Neural progenitor cell (in vitro differentiated cells): Measurements from ENCODE around the gene CCNY. TPM values are rescaled to one million over a fixed set of nuclear protein-coding genes. Genes with fewer than 3 reads are reported as not detected.

ENCODE experiments used
- DNase-seq: peaks from one replicate; pipeline ENCODE4 v3.0.0-alpha.2; 2016; ENCODE audit warnings: low spot score
- H2AFZ ChIP-seq: fragments of 200-600 bp; sonication (generic); replicated peaks from 2 replicates; pipeline ENCODE4 v1.6.1; 2016; ENCODE audit warnings: antibody characterized with exemption
- H3F3A ChIP-seq: fragments of 200-600 bp; sonication (generic); 2 replicates; pipeline ENCODE4 v1.6.1; 2016; ENCODE audit warnings: antibody characterized with exemption, low read depth
- H3K27ac ChIP-seq: fragments of 200-600 bp; sonication (generic); 2 replicates; pipeline ENCODE4 v1.5.1; 2016; ENCODE audit warnings: mild to moderate bottlenecking
- H3K27me3 ChIP-seq: fragments of 200-600 bp; sonication (generic); 2 replicates; pipeline ENCODE4 v1.6.1; 2016; ENCODE audit warnings: mild to moderate bottlenecking, moderate library complexity
- H3K36me3 ChIP-seq: fragments of 200-600 bp; sonication (generic); 2 replicates; pipeline ENCODE4 v1.5.1; 2016
- H3K4me1 ChIP-seq: fragments of 200-600 bp; sonication (generic); 2 replicates; pipeline ENCODE4 v1.6.1; 2016; ENCODE audit warnings: mixed run types
- H3K4me2 ChIP-seq: fragments of 200-600 bp; sonication (generic); 2 replicates; pipeline ENCODE4 v1.6.1; 2016
- H3K4me3 ChIP-seq: fragments of 200-600 bp; sonication (generic); 2 replicates; pipeline ENCODE4 v1.5.1; 2016
- H3K79me2 ChIP-seq: fragments of 200-600 bp; sonication (generic); 2 replicates; pipeline ENCODE4 v1.6.1; 2016; ENCODE audit warnings: low read depth
- H3K9ac ChIP-seq: fragments of 200-600 bp; sonication (generic); 2 replicates; pipeline ENCODE4 v1.6.1; 2016
- H3K9me3 ChIP-seq: fragments of 200-600 bp; sonication (generic); 2 replicates; pipeline ENCODE4 v1.5.1; 2016; ENCODE audit warnings: low read depth
- H4K20me1 ChIP-seq: fragments of 200-600 bp; sonication (generic); 2 replicates; pipeline ENCODE4 v1.6.1; 2016; ENCODE audit warnings: low read depth
- H3K27ac Mint-ChIP-seq: 3 replicates; pipeline ENCODE4 v1.8.0; 2021; ENCODE audit warnings: mixed read lengths
- H3K27me3 Mint-ChIP-seq: 2 replicates; pipeline ENCODE4 v1.8.0; 2022; ENCODE audit warnings: low read depth, mild to moderate bottlenecking, inconsistent platforms, moderate library complexity, mixed read lengths; ENCODE audit not compliant: insufficient read depth
- H3K36me3 Mint-ChIP-seq: 3 replicates; pipeline ENCODE4 v1.8.0; 2021; ENCODE audit warnings: mixed read lengths
- H3K4me1 Mint-ChIP-seq: 3 replicates; pipeline ENCODE4 v1.8.0; 2021; ENCODE audit warnings: mixed read lengths
- H3K4me3 Mint-ChIP-seq: 3 replicates; pipeline ENCODE4 v1.8.0; 2021; ENCODE audit warnings: mild to moderate bottlenecking, moderate library complexity, mixed read lengths
- H3K9me3 Mint-ChIP-seq: 3 replicates; pipeline ENCODE4 v1.8.0; 2020; ENCODE audit warnings: mixed read lengths
- CTCF ChIP-seq: fragments of 200-600 bp; sonication (generic); IDR thresholded peaks from 2 replicates; pipeline ENCODE4 v1.5.1; 2017; ENCODE audit warnings: antibody characterized with exemption, mild to moderate bottlenecking
- EZH2 ChIP-seq: fragments of 200-600 bp; sonication (generic); IDR thresholded peaks from 2 replicates; pipeline ENCODE4 v1.6.1; 2017; ENCODE audit warnings: antibody characterized with exemption, mild to moderate bottlenecking, moderate library complexity
- EZH2phosphoT487 ChIP-seq: fragments of 200-600 bp; sonication (generic); IDR thresholded peaks from 2 replicates; pipeline ENCODE4 v1.6.1; 2017; ENCODE audit warnings: antibody characterized with exemption
- total RNA-seq: library from RNA; depleted of rRNA; stranded (reverse); fragments of >200 nt; gene quantifications from 2 replicates; pipeline ENCODE4 v1.2.3, GENCODE V29; 2015; ENCODE audit warnings: low replicate concordance

CCNY gene
- total RNA-seq, 1 donor from 2014 or later: 46.7 TPM

GRCh38 chr10:35466170-35466569 is 129.9 kb downstream of the CCNY start:
- DNase-seq: no peak
- peaks cover 88% of the 10 kb centered on the region for H4K20me1 ChIP-seq
- no peak overlapping the region for H2AFZ ChIP-seq
- peaks cover 99% of the 10 kb centered on the region for H3K79me2 ChIP-seq
- no peak overlapping the region for H3K4me2 ChIP-seq
- no peak for TF ChIP-seq EZH2phosphoT487
- TF ChIP-seq EZH2: no peak
- TF ChIP-seq CTCF: no peak
- H3K4me1 ChIP-seq: peaks cover 65% of the 10 kb centered on the region
- no peak overlapping the region for H3K9ac ChIP-seq
- no peaks in the 10 kb centered on the region for H3K9me3 ChIP-seq
- H3K27ac ChIP-seq: no peak overlapping the region
- no peaks in the 10 kb centered on the region for H3K36me3 ChIP-seq
- peaks cover 42% of the 10 kb centered on the region for H3K4me1 Mint-ChIP-seq
- H3K9me3 Mint-ChIP-seq: no peaks in the 10 kb centered on the region
- H3K27ac Mint-ChIP-seq: no peak overlapping the region
- H3K27me3 ChIP-seq: no peaks in the 10 kb centered on the region
- H3K4me3 Mint-ChIP-seq: no peak overlapping the region
- peaks cover 33% of the 10 kb centered on the region for H3F3A ChIP-seq
- H3K4me3 ChIP-seq: no peak overlapping the region
- H3K36me3 Mint-ChIP-seq: no peaks in the 10 kb centered on the region
- peaks cover 2% of the 10 kb centered on the region for H3K27me3 Mint-ChIP-seq

DNA sequence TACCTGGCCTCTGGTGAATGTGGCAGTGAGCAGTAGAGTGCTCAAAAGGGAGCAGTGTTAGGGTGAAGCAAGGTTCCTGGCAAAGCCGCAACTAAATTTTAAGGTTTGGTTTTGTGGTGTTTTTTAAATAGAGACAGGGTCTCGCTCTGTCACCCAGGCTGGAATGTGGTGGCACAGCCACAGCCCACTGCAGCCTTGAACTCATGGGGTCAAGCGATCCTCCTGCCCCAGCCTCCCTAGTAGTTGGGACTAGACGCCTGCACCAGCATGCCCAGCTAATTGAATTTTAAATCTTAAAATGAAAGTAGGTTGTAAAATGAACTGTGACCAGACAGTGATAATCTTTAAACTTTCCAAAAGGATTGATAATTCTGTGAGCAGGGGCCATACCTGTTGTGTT is 130.4 kb downstream of the CCNY start:
- peaks cover 66% of the 10 kb centered on the region for H3K4me1 ChIP-seq
- TF ChIP-seq EZH2 (no peak), CTCF (no peak), EZH2phosphoT487 (no peak)
- H3K27me3 Mint-ChIP-seq: peaks cover 2% of the 10 kb centered on the region
- H2AFZ ChIP-seq: no peak overlapping the region
- no peak for DNase-seq
- no peaks in the 10 kb centered on the region for H3K9me3 Mint-ChIP-seq
- no peak overlapping the region for H3K4me3 ChIP-seq
- H3K79me2 ChIP-seq: peaks cover 99% of the 10 kb centered on the region
- H4K20me1 ChIP-seq: peaks cover 88% of the 10 kb centered on the region
- H3K27ac Mint-ChIP-seq: no peak overlapping the region
- no peak overlapping the region for H3K27ac ChIP-seq
- no peak overlapping the region for H3K9ac ChIP-seq
- no peaks in the 10 kb centered on the region for H3K36me3 ChIP-seq
- no peak overlapping the region for H3K4me2 ChIP-seq
- H3K9me3 ChIP-seq: no peaks in the 10 kb centered on the region
- peaks cover 38% of the 10 kb centered on the region for H3F3A ChIP-seq
- H3K27me3 ChIP-seq: no peaks in the 10 kb centered on the region
- H3K4me1 Mint-ChIP-seq: peaks cover 43% of the 10 kb centered on the region
- H3K36me3 Mint-ChIP-seq: no peaks in the 10 kb centered on the region
- H3K4me3 Mint-ChIP-seq: no peak overlapping the region

- Histone ChIP-seq H3K4me3 (no peak overlapping the region), H3K79me2 (peaks cover 99% of the 10 kb centered on the region), H3K4me1 (peaks cover 65% of the 10 kb centered on the region), H2AFZ (no peak overlapping the region), H3K36me3 (no peaks in the 10 kb centered on the region), H3K27me3 (no peaks in the 10 kb centered on the region), H3K27ac (no peak overlapping the region), H3K9ac (no peak overlapping the region), H3K4me2 (no peak overlapping the region), H3K9me3 (no peaks in the 10 kb centered on the region), H4K20me1 (peaks cover 88% of the 10 kb centered on the region), H3F3A (peaks cover 39% of the 10 kb centered on the region)
- Mint-ChIP-seq H3K4me1 (peaks cover 44% of the 10 kb centered on the region), H3K9me3 (no peaks in the 10 kb centered on the region), H3K27me3 (peaks cover 2% of the 10 kb centered on the region), H3K27ac (no peak overlapping the region), H3K36me3 (no peaks in the 10 kb centered on the region), H3K4me3 (no peak overlapping the region)
- DNase-seq: no peak
- no peak for TF ChIP-seq EZH2phosphoT487
- no peak for TF ChIP-seq CTCF
These were observed 130.9 kb downstream of the CCNY start for GRCh38 chr10:35467186-35467585.
